GM18508 (cell line): Measurements from ENCODE around the gene WDR86.

ENCODE experiments used
- ATAC-seq: cut with Tn5 transposase; IDR thresholded peaks from one replicate; pipeline ENCODE4 v1.9.1; 2021; ENCODE audit warnings: moderate number of reproducible peaks; ENCODE audit not compliant: insufficient read depth, unreplicated experiment

WDR86 gene

GRCh38 chr7:151408839-151409666 lies 785 bp downstream of the WDR86 start:
- no peak for ATAC-seq

- ATAC-seq, result no peak
These were observed 1.4 kb downstream of the WDR86 start for GRCh38 chr7:151408498-151408838.

- ATAC-seq, result no peak
These were observed 2.8 kb downstream of the WDR86 start for GRCh38 chr7:151406886-151407583.

GRCh38 chr7:151406051-151406875 lies 3.6 kb downstream of the WDR86 start:
- no peak for ATAC-seq

- no peak for ATAC-seq
These were observed 4.2 kb downstream of the WDR86 start for GRCh38 chr7:151405588-151405987.

- no peak for ATAC-seq
These were observed 4.8 kb downstream of the WDR86 start for GRCh38 chr7:151405056-151405455.

GRCh38 chr7:151404216-151405011 lies 5.4 kb downstream of the WDR86 start:
- no peak for ATAC-seq

GRCh38 chr7:151403764-151404163 lies 6.1 kb downstream of the WDR86 start:
- no peak for ATAC-seq

- ATAC-seq, result no peak
These were observed 7.6 kb downstream of the WDR86 start for GRCh38 chr7:151402029-151402835.

- peak; percentile 81 for ATAC-seq
These were observed 9.1 kb downstream of the WDR86 start for GRCh38 chr7:151400626-151401315.

GRCh38 chr7:151399906-151400305 lies 9.9 kb downstream of the WDR86 start:
- ATAC-seq, result no peak

- no peak for ATAC-seq
These were observed 10.6 kb downstream of the WDR86 start for GRCh38 chr7:151399305-151399601.

- no peak for ATAC-seq
These were observed 11.2 kb downstream of the WDR86 start for GRCh38 chr7:151398446-151399304.

- ATAC-seq, result no peak
These were observed 12.8 kb downstream of the WDR86 start for GRCh38 chr7:151397026-151397425.

- no peak for ATAC-seq
These were observed 13.4 kb downstream of the WDR86 start for GRCh38 chr7:151396328-151396970.

GRCh38 chr7:151395036-151395367 lies 14.8 kb downstream of the WDR86 start:
- no peak for ATAC-seq

GRCh38 chr7:151394076-151395035 lies 15.5 kb downstream of the WDR86 start:
- ATAC-seq, result no peak
